ENCODE data around the gene IL17D. TPM values are rescaled to one million over a fixed set of nuclear protein-coding genes. Genes with fewer than 3 reads are reported as not detected.

The IL17D gene
- total and polyA plus RNA-seq, 2 donors (not counting 1 experiment from before 2014, with no cell fraction given), result 0.09 TPM; not detected in 1

DNA sequence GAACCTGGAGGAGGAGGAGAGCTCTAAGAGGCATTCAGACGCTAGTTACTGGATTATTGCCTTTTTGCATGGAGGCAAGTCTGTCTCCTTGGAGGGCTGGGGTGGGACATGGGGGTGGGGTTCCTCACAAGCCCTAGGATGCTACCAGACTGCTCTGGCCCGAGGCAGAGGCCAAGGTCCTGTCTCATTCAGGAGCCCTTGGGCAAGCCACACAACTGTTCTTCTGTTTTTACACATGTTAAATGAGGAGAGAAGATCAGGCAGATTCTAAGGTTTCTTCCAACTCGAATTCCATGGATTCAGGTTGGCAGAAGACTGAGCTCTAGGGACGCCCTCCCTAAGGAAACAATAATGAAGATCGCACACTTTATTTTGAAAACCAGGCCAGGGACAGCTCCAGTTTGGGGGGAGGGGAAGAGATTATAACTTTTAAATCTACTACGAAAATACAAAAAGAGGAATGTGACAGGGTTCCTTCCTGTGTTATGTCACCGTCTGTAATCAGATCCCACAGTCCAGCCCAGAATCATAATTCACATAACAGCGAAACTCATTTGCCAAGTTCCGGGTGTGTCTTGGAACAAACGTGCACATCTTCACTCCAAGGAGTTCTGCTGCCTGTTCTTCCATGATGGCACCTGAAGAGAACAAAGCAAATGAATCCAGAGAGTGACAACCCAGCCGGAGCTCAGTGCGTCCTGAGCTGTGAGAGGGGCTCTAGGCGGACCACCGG lies 25.2 kb downstream of the IL17D start:
- Histone ChIP-seq H3K9me3 (ENCODE audit: control extremely low read depth in 1 of 3, control insufficient read depth in 2 of 3, insufficient read depth in 1 of 3, low read length in 2 of 3) (peaks cover 0 to 2% (median 0%) of the 10 kb centered on the region in 3 donors), H3K79me2 (ENCODE audit: control insufficient read depth, insufficient read depth, low read length) (no peaks in the 10 kb centered on the region), H2AFZ (ENCODE audit: insufficient read depth, low read depth, low read length, poor library complexity, severe bottlenecking) (no peak overlapping the region), H3K4me2 (replicated peaks; ENCODE audit: low read depth, low read length, poor library complexity, severe bottlenecking) (no peak overlapping the region), H3K36me3 (replicated peaks in 1 of 2; ENCODE audit: control extremely low read depth in 1 of 2, control insufficient read depth in 1 of 2, extremely low read depth in 1 of 2, insufficient read depth in 2 of 2, low read length in 1 of 2) (no peaks in the 10 kb centered on the region), H3K4me1 (ENCODE audit: control insufficient read depth in 2 of 2, insufficient read depth in 2 of 2, low read length in 2 of 2) (no peaks in the 10 kb centered on the region), H3K9ac (ENCODE audit: low read length) (no peak overlapping the region), H3K4me3 (ENCODE audit: control extremely low read depth in 1 of 5, extremely low read depth in 1 of 5, insufficient read depth in 1 of 5, low read depth in 2 of 5, low read length in 4 of 5) (no peak overlapping the region), H4K20me1 (ENCODE audit: control insufficient read depth, insufficient read depth, low read length, poor library complexity, severe bottlenecking) (no peaks in the 10 kb centered on the region), H3K27me3 (replicated peaks in 1 of 4; ENCODE audit: control extremely low read depth in 1 of 4, control insufficient read depth in 3 of 4, insufficient read depth in 4 of 4, low read length in 3 of 4) (no peaks in the 10 kb centered on the region), H3K27ac (ENCODE audit: low read length in 2 of 2) (no peak overlapping the region)
- no peak for ATAC-seq (ENCODE audit: low read depth)
- 82% methylated on average over 10 of the region's 14 CpGs for WGBS (ENCODE audit: insufficient coverage)
- H3K27ac Mint-ChIP-seq, result no peak overlapping the region
- ChIA-PET CTCF (interaction anchor here (0.6 kb wide), 1 partner anchor 11 kb away, joined by 3 read pairs; no protein-coding TSS in a partner anchor), POLR2A (no interaction called here)
- H3K27me3 Mint-ChIP-seq, result no peaks in the 10 kb centered on the region
- intact Hi-C loops (cut with micrococcal nuclease), result no loop called here
- no peak overlapping the region for H3K4me3 Mint-ChIP-seq
- no peaks in the 10 kb centered on the region for H3K4me1 Mint-ChIP-seq
- DNase-seq, result no peak
- no peak for TF ChIP-seq CTCF (IDR thresholded peaks at IDR 0.05)
- no peak for TF ChIP-seq EZH2 (IDR thresholded peaks at IDR 0.05; ENCODE audit: borderline replicate concordance, insufficient read depth, low read depth, low read length, poor library complexity, severe bottlenecking)
- no peaks in the 10 kb centered on the region for H3K9me3 Mint-ChIP-seq (ENCODE audit: insufficient read depth)
